WTC11 (cell line): ENCODE measurements around the gene GPR37L1. TPM values are rescaled to one million over a fixed set of nuclear protein-coding genes. Genes with fewer than 3 reads are reported as not detected.

Experiments
- ATAC-seq: fragments of 200-7000 bp; cut with Tn5 transposase; 2 replicates; pipeline ENCODE4 v1.10.0; 2021; ENCODE audit warnings: mild to moderate bottlenecking, moderate library complexity
- CTCF ChIA-PET: fragments of 300-600 bp; sonication (Branson Sonifier 250); formaldehyde crosslinking; loops from one replicate; lab custom pipeline; 2021; ENCODE audit warnings: antibody characterized with exemption; lab: Charles Lee
- POLR2A ChIA-PET: fragments of 350-600 bp; sonication (Branson Sonifier 250); formaldehyde crosslinking; loops from one replicate; lab custom pipeline; 2021; ENCODE audit warnings: antibody characterized with exemption; lab: Charles Lee
- DNase-seq: peaks from one replicate; pipeline ENCODE4 v3.0.0; 2021; ENCODE audit warnings: low spot score
- H3K27ac Mint-ChIP-seq: 2 replicates; pipeline ENCODE4 v1.8.0; 2021; ENCODE audit warnings: mixed read lengths
- H3K27me3 Mint-ChIP-seq: 2 replicates; pipeline ENCODE4 v1.8.0; 2021; ENCODE audit warnings: low read depth, mild to moderate bottlenecking, moderate library complexity, mixed read lengths
- H3K36me3 Mint-ChIP-seq: 2 replicates; pipeline ENCODE4 v1.8.0; 2021; ENCODE audit warnings: mixed read lengths
- H3K4me1 Mint-ChIP-seq: 2 replicates; pipeline ENCODE4 v1.8.0; 2022; ENCODE audit warnings: mixed read lengths
- H3K4me3 Mint-ChIP-seq: 2 replicates; pipeline ENCODE4 v1.8.0; 2021; ENCODE audit warnings: mild to moderate bottlenecking, moderate library complexity, mixed read lengths
- H3K9me3 Mint-ChIP-seq: 2 replicates; pipeline ENCODE4 v1.8.0; 2021; ENCODE audit warnings: mixed read lengths
- ATF1 ChIP-seq: sonication (generic); formaldehyde crosslinking; IDR thresholded peaks from 2 replicates; pipeline ENCODE4 v1.8.1; 2023; ENCODE audit warnings: mild to moderate bottlenecking, moderate library complexity, missing genetic modification reagents
- CBFB ChIP-seq: sonication (generic); formaldehyde crosslinking; IDR thresholded peaks from 2 replicates; pipeline ENCODE4 v1.8.1; 2022; ENCODE audit warnings: mild to moderate bottlenecking, low read depth, missing genetic modification reagents
- CREM ChIP-seq: sonication (generic); formaldehyde crosslinking; IDR thresholded peaks from 2 replicates; pipeline ENCODE4 v1.8.1; 2022; ENCODE audit warnings: mild to moderate bottlenecking, missing genetic modification reagents, moderate library complexity
- EMX1 ChIP-seq: fragments of 250-450 bp; sonication (Bioruptor Pico); IDR thresholded peaks from 2 replicates; pipeline ENCODE4 v1.8.0; 2021; ENCODE audit warnings: mild to moderate bottlenecking
- ETV6 ChIP-seq: sonication (generic); formaldehyde crosslinking; IDR thresholded peaks from 2 replicates; pipeline ENCODE4 v1.8.1; 2022; ENCODE audit warnings: mild to moderate bottlenecking, missing genetic modification reagents
- HMGA2 ChIP-seq: fragments of 250-450 bp; sonication (Bioruptor Pico); IDR thresholded peaks from 2 replicates; pipeline ENCODE4 v1.4.0; 2021; ENCODE audit warnings: mild to moderate bottlenecking, moderate library complexity
- IRF2 ChIP-seq: sonication (generic); formaldehyde crosslinking; IDR thresholded peaks from 2 replicates; pipeline ENCODE4 v1.8.0; 2022; ENCODE audit warnings: low read depth, missing genetic modification reagents, borderline replicate concordance
- JUN ChIP-seq: sonication (generic); formaldehyde crosslinking; IDR thresholded peaks from 2 replicates; pipeline ENCODE4 v1.8.0; 2023; ENCODE audit warnings: mild to moderate bottlenecking, missing genetic modification reagents
- RELA ChIP-seq: sonication (generic); formaldehyde crosslinking; IDR thresholded peaks from 2 replicates; pipeline ENCODE4 v1.8.1; 2022; ENCODE audit warnings: missing genetic modification reagents, mild to moderate bottlenecking, borderline replicate concordance
- SMAD4 ChIP-seq: sonication (generic); formaldehyde crosslinking; IDR thresholded peaks from 2 replicates; pipeline ENCODE4 v1.8.0; 2022; ENCODE audit warnings: mild to moderate bottlenecking, missing genetic modification reagents
- ZBTB21 ChIP-seq: sonication (generic); formaldehyde crosslinking; IDR thresholded peaks from 2 replicates; pipeline ENCODE4 v1.8.1; 2023; ENCODE audit warnings: mild to moderate bottlenecking, missing genetic modification reagents, borderline replicate concordance
- ZNF263 ChIP-seq: sonication (generic); formaldehyde crosslinking; IDR thresholded peaks from 2 replicates; pipeline ENCODE4 v1.8.1; 2022; ENCODE audit warnings: low read depth, mild to moderate bottlenecking, moderate library complexity, missing genetic modification reagents
- total RNA-seq: library from RNA; stranded (reverse); gene quantifications from 3 replicates; pipeline ENCODE4 v1.2.3, GENCODE V29; 2021
- TF ChIP-seq, protein P1 (sequence below): sonication (generic); formaldehyde crosslinking; IDR thresholded peaks from 2 replicates; pipeline ENCODE4 v1.8.1; 2022; ENCODE audit warnings: mild to moderate bottlenecking, missing genetic modification reagents, moderate library complexity, borderline replicate concordance
- TF ChIP-seq, protein P2 (sequence below): sonication (generic); formaldehyde crosslinking; IDR thresholded peaks from 2 replicates; pipeline ENCODE4 v1.8.0; 2022; ENCODE audit warnings: missing genetic modification reagents
- TF ChIP-seq, protein P3 (sequence below): sonication (generic); formaldehyde crosslinking; IDR thresholded peaks from 2 replicates; pipeline ENCODE4 v1.8.1; 2023; ENCODE audit warnings: mild to moderate bottlenecking, missing genetic modification reagents, borderline replicate concordance
- TF ChIP-seq, protein P4 (sequence below): sonication (generic); formaldehyde crosslinking; conservative IDR thresholded peaks from 2 replicates; pipeline ENCODE4 v1.8.1; 2022; ENCODE audit warnings: mild to moderate bottlenecking, missing genetic modification reagents
- TF ChIP-seq, protein P5 (sequence below): fragments of 200-600 bp; IDR thresholded peaks from 2 replicates; pipeline ENCODE4 v1.8.0; 2022; ENCODE audit warnings: antibody characterized with exemption
- TF ChIP-seq, protein P6 (sequence below): sonication (generic); formaldehyde crosslinking; IDR thresholded peaks from 2 replicates; pipeline ENCODE4 v1.8.0; 2023; ENCODE audit warnings: mild to moderate bottlenecking, missing genetic modification reagents
- TF ChIP-seq, protein P7 (sequence below): sonication (generic); formaldehyde crosslinking; IDR thresholded peaks from 2 replicates; pipeline ENCODE4 v1.8.1; 2023; ENCODE audit warnings: mild to moderate bottlenecking, moderate library complexity, missing genetic modification reagents

GPR37L1 gene
- total RNA-seq, 1 experiment from 2014 or later: 0.07 TPM

DNA sequence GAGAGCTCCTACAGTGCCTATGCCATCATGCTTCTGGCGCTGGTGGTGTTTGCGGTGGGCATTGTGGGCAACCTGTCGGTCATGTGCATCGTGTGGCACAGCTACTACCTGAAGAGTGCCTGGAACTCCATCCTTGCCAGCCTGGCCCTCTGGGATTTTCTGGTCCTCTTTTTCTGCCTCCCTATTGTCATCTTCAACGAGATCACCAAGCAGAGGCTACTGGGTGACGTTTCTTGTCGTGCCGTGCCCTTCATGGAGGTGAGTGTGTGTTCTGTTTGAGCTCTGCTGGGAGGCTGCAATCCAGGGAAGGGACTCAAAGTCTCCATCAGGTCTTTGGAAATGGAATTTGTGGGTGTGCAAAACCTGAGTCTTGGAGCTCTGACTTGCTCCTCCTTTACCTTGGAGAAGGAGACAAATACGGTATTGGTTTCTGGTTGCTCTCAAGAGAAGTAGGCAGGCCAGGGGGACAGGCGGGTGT, 658 bp downstream of the GPR37L1 start:
- TF ChIP-seq CREM (CRISPR knock-in tag): no peak
- no peak for TF ChIP-seq ZNF263 (CRISPR knock-in tag)
- TF ChIP-seq, protein P1, sequence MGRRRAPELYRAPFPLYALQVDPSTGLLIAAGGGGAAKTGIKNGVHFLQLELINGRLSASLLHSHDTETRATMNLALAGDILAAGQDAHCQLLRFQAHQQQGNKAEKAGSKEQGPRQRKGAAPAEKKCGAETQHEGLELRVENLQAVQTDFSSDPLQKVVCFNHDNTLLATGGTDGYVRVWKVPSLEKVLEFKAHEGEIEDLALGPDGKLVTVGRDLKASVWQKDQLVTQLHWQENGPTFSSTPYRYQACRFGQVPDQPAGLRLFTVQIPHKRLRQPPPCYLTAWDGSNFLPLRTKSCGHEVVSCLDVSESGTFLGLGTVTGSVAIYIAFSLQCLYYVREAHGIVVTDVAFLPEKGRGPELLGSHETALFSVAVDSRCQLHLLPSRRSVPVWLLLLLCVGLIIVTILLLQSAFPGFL: no peak
- no peak for TF ChIP-seq ZBTB21 (CRISPR knock-in tag)
- TF ChIP-seq SMAD4 (CRISPR knock-in tag): no peak
- TF ChIP-seq, protein P2, sequence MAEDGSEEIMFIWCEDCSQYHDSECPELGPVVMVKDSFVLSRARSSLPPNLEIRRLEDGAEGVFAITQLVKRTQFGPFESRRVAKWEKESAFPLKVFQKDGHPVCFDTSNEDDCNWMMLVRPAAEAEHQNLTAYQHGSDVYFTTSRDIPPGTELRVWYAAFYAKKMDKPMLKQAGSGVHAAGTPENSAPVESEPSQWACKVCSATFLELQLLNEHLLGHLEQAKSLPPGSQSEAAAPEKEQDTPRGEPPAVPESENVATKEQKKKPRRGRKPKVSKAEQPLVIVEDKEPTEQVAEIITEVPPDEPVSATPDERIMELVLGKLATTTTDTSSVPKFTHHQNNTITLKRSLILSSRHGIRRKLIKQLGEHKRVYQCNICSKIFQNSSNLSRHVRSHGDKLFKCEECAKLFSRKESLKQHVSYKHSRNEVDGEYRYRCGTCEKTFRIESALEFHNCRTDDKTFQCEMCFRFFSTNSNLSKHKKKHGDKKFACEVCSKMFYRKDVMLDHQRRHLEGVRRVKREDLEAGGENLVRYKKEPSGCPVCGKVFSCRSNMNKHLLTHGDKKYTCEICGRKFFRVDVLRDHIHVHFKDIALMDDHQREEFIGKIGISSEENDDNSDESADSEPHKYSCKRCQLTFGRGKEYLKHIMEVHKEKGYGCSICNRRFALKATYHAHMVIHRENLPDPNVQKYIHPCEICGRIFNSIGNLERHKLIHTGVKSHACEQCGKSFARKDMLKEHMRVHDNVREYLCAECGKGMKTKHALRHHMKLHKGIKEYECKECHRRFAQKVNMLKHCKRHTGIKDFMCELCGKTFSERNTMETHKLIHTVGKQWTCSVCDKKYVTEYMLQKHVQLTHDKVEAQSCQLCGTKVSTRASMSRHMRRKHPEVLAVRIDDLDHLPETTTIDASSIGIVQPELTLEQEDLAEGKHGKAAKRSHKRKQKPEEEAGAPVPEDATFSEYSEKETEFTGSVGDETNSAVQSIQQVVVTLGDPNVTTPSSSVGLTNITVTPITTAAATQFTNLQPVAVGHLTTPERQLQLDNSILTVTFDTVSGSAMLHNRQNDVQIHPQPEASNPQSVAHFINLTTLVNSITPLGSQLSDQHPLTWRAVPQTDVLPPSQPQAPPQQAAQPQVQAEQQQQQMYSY (CRISPR knock-in tag): no peak
- H3K4me3 Mint-ChIP-seq: no peak overlapping the region
- ATAC-seq: no peak
- POLR2A ChIA-PET: no interaction called here
- CTCF ChIA-PET: interaction anchor here (0.6 to 14.3 kb wide), 15 partner anchors 10 to 228 kb away, joined by 3 to 149 read pairs (median 5); partner anchors contain the start of gene ELF3
- H3K27me3 Mint-ChIP-seq: no peaks in the 10 kb centered on the region; the same call in 1 of the 2 replicates
- H3K4me1 Mint-ChIP-seq: peaks cover 9% of the 10 kb centered on the region
- no peaks in the 10 kb centered on the region for H3K36me3 Mint-ChIP-seq
- no peak for DNase-seq
- H3K27ac Mint-ChIP-seq: no peak overlapping the region
- no peaks in the 10 kb centered on the region for H3K9me3 Mint-ChIP-seq

DNA sequence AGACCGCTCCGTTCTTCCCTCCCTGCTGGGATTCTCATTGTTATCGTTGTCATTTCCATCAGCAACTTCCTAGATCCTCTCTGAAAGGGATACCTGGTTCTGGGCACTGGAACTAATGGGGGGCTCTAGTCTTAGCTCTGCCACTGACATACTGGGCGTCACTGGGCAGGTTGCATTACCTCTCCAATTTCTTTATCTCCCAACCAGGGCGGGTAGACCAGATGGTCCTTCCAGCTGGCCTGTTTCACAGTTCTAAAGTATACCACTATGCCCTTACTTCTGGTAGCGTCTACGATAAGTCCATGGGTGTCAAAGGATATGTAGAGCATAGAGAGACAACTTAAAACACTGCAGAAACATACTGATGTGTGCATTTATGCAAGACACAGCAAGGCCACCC, 1.4 kb downstream of the GPR37L1 start:
- POLR2A ChIA-PET: no interaction called here
- Mint-ChIP-seq H3K4me1 (peaks cover 9% of the 10 kb centered on the region), H3K27ac (no peak overlapping the region), H3K27me3 (no peaks in the 10 kb centered on the region; the same call in 1 of the 2 replicates), H3K36me3 (no peaks in the 10 kb centered on the region), H3K9me3 (no peaks in the 10 kb centered on the region), H3K4me3 (no peak overlapping the region)
- DNase-seq: no peak
- no peak for ATAC-seq
- CTCF ChIA-PET: interaction anchor here (0.5 to 14.3 kb wide), 4 partner anchors 10 to 143 kb away, joined by 3 to 149 read pairs (median 98); partner anchors contain the start of gene ELF3
- TF ChIP-seq, protein P3, sequence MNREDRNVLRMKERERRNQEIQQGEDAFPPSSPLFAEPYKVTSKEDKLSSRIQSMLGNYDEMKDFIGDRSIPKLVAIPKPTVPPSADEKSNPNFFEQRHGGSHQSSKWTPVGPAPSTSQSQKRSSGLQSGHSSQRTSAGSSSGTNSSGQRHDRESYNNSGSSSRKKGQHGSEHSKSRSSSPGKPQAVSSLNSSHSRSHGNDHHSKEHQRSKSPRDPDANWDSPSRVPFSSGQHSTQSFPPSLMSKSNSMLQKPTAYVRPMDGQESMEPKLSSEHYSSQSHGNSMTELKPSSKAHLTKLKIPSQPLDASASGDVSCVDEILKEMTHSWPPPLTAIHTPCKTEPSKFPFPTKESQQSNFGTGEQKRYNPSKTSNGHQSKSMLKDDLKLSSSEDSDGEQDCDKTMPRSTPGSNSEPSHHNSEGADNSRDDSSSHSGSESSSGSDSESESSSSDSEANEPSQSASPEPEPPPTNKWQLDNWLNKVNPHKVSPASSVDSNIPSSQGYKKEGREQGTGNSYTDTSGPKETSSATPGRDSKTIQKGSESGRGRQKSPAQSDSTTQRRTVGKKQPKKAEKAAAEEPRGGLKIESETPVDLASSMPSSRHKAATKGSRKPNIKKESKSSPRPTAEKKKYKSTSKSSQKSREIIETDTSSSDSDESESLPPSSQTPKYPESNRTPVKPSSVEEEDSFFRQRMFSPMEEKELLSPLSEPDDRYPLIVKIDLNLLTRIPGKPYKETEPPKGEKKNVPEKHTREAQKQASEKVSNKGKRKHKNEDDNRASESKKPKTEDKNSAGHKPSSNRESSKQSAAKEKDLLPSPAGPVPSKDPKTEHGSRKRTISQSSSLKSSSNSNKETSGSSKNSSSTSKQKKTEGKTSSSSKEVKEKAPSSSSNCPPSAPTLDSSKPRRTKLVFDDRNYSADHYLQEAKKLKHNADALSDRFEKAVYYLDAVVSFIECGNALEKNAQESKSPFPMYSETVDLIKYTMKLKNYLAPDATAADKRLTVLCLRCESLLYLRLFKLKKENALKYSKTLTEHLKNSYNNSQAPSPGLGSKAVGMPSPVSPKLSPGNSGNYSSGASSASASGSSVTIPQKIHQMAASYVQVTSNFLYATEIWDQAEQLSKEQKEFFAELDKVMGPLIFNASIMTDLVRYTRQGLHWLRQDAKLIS: no peak
- TF ChIP-seq JUN (CRISPR knock-in tag) (no peak), CBFB (CRISPR knock-in tag) (no peak), ETV6 (no peak), IRF2 (CRISPR knock-in tag) (no peak), SMAD4 (CRISPR knock-in tag) (no peak), EMX1 (CRISPR knock-in tag) (no peak), CREM (CRISPR knock-in tag) (no peak), RELA (CRISPR knock-in tag) (no peak), HMGA2 (CRISPR knock-in tag) (no peak), ATF1 (no peak)
- TF ChIP-seq, protein P4, sequence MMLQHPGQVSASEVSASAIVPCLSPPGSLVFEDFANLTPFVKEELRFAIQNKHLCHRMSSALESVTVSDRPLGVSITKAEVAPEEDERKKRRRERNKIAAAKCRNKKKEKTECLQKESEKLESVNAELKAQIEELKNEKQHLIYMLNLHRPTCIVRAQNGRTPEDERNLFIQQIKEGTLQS: no peak
- TF ChIP-seq, protein P5, sequence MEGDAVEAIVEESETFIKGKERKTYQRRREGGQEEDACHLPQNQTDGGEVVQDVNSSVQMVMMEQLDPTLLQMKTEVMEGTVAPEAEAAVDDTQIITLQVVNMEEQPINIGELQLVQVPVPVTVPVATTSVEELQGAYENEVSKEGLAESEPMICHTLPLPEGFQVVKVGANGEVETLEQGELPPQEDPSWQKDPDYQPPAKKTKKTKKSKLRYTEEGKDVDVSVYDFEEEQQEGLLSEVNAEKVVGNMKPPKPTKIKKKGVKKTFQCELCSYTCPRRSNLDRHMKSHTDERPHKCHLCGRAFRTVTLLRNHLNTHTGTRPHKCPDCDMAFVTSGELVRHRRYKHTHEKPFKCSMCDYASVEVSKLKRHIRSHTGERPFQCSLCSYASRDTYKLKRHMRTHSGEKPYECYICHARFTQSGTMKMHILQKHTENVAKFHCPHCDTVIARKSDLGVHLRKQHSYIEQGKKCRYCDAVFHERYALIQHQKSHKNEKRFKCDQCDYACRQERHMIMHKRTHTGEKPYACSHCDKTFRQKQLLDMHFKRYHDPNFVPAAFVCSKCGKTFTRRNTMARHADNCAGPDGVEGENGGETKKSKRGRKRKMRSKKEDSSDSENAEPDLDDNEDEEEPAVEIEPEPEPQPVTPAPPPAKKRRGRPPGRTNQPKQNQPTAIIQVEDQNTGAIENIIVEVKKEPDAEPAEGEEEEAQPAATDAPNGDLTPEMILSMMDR: no peak
- TF ChIP-seq, protein P6, sequence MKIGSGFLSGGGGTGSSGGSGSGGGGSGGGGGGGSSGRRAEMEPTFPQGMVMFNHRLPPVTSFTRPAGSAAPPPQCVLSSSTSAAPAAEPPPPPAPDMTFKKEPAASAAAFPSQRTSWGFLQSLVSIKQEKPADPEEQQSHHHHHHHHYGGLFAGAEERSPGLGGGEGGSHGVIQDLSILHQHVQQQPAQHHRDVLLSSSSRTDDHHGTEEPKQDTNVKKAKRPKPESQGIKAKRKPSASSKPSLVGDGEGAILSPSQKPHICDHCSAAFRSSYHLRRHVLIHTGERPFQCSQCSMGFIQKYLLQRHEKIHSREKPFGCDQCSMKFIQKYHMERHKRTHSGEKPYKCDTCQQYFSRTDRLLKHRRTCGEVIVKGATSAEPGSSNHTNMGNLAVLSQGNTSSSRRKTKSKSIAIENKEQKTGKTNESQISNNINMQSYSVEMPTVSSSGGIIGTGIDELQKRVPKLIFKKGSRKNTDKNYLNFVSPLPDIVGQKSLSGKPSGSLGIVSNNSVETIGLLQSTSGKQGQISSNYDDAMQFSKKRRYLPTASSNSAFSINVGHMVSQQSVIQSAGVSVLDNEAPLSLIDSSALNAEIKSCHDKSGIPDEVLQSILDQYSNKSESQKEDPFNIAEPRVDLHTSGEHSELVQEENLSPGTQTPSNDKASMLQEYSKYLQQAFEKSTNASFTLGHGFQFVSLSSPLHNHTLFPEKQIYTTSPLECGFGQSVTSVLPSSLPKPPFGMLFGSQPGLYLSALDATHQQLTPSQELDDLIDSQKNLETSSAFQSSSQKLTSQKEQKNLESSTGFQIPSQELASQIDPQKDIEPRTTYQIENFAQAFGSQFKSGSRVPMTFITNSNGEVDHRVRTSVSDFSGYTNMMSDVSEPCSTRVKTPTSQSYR (CRISPR knock-in tag): no peak
- TF ChIP-seq, protein P7, sequence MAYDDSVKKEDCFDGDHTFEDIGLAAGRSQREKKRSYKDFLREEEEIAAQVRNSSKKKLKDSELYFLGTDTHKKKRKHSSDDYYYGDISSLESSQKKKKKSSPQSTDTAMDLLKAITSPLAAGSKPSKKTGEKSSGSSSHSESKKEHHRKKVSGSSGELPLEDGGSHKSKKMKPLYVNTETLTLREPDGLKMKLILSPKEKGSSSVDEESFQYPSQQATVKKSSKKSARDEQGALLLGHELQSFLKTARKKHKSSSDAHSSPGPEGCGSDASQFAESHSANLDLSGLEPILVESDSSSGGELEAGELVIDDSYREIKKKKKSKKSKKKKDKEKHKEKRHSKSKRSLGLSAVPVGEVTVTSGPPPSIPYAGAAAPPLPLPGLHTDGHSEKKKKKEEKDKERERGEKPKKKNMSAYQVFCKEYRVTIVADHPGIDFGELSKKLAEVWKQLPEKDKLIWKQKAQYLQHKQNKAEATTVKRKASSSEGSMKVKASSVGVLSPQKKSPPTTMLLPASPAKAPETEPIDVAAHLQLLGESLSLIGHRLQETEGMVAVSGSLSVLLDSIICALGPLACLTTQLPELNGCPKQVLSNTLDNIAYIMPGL (CRISPR knock-in tag): no peak
